ENCODE measurements around the gene HSD3B7.

The HSD3B7 gene

DNA sequence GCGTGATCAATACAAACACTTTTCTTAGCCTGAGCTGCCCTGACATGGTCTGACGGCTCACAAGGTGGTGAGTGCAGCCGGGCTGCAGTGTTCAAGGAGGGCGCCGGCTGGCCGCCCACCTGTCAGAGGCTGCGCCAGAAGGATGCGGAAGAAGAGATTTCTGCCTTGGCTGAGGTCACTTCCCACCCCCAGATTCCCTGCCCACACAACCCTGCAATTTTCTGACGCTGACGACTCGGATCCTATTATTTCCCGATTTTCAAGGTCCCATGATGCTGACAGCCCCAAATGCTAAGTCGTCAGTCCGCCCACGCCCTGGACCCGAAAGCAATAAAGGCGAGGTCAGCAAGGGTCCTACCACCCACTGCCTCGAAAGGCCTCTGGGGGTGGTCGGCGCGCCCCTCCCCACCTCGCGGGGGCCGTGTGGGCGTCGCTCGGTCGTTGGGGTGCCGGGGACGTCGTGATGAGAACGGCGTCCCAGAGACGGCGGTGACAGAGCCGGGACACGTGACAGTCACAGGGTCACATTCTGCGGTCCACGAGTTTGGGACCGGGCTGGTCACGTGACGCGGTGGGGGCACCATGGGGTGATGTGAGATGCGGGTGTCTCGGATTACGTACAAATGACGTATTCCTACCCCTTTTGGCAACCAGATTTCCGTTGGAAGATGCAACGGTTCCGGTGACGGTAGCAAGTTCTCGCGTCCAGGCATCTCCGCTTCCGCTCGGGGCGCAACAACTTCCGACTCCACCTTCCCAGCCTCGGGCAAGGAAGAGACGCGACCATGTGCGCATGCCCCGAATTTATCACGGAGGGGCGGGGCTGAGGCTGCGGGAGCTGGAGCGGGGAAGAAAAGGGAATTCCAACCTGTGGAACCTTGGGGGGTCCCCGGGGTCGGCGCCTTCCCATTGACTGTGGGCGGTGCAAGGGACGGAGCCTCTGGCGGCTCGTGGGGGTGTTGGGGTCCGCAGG, 48.0 kb downstream of the HSD3B7 start, which contains the start of gene STX4 (continued):
- TF ChIP-seq ZNF677 (tag by site-specific recombination; IDR thresholded peaks at IDR 0.05) (no peak), ZSCAN30 (tag by site-specific recombination; IDR thresholded peaks at IDR 0.05) (peak; percentile 88), ZNF529 (tag by site-specific recombination; IDR thresholded peaks at IDR 0.05; ENCODE audit: insufficient replicate concordance) (no peak), ZNF549 (tag by site-specific recombination; IDR thresholded peaks at IDR 0.05) (no peak), ZNF449 (tag by site-specific recombination; IDR thresholded peaks at IDR 0.05) (0 out of 2 replicates have a peak, but pooled peaks have one; percentile 23), RBAK (tag by site-specific recombination; IDR thresholded peaks at IDR 0.05) (no peak), ZNF658 (tag by site-specific recombination; IDR thresholded peaks at IDR 0.05) (no peak), ZBTB11 (tag by site-specific recombination; conservative IDR thresholded peaks at IDR 0.05; ENCODE audit: low read depth) (peak; percentile 98), ZNF843 (tag by site-specific recombination; IDR thresholded peaks at IDR 0.05) (peak; percentile 85), KLF16 (tag by site-specific recombination; IDR thresholded peaks at IDR 0.05) (peak; percentile 97), ZNF660 (tag by site-specific recombination; IDR thresholded peaks at IDR 0.05) (peak; percentile 82), ZNF776 (tag by site-specific recombination; IDR thresholded peaks at IDR 0.05; ENCODE audit: borderline replicate concordance) (no peak), ZFP37 (tag by site-specific recombination; IDR thresholded peaks at IDR 0.05) (no peak; the same call in 1 of the 2 replicates), TRIM28 (IDR thresholded peaks at IDR 0.05; ENCODE audit: borderline replicate concordance, low read length) (0 out of 2 replicates have a peak, but pooled peaks have one; percentile 21), ZSCAN16 (tag by site-specific recombination; IDR thresholded peaks at IDR 0.05) (no peak), SP3 (tag by site-specific recombination; IDR thresholded peaks at IDR 0.05) (peak; percentile 90), REST (tag by site-specific recombination; IDR thresholded peaks at IDR 0.05) (peak; percentile 52), BCL11B (tag by site-specific recombination; IDR thresholded peaks at IDR 0.05; ENCODE audit: low read depth) (peak; percentile 48; the same call in 1 of the 2 replicates)
- TF ChIP-seq, protein P1, sequence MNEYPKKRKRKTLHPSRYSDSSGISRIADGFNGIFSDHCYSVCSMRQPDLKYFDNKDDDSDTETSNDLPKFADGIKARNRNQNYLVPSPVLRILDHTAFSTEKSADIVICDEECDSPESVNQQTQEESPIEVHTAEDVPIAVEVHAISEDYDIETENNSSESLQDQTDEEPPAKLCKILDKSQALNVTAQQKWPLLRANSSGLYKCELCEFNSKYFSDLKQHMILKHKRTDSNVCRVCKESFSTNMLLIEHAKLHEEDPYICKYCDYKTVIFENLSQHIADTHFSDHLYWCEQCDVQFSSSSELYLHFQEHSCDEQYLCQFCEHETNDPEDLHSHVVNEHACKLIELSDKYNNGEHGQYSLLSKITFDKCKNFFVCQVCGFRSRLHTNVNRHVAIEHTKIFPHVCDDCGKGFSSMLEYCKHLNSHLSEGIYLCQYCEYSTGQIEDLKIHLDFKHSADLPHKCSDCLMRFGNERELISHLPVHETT (tag by site-specific recombination; IDR thresholded peaks at IDR 0.05), result peak; percentile 94
- TF ChIP-seq, protein P2, sequence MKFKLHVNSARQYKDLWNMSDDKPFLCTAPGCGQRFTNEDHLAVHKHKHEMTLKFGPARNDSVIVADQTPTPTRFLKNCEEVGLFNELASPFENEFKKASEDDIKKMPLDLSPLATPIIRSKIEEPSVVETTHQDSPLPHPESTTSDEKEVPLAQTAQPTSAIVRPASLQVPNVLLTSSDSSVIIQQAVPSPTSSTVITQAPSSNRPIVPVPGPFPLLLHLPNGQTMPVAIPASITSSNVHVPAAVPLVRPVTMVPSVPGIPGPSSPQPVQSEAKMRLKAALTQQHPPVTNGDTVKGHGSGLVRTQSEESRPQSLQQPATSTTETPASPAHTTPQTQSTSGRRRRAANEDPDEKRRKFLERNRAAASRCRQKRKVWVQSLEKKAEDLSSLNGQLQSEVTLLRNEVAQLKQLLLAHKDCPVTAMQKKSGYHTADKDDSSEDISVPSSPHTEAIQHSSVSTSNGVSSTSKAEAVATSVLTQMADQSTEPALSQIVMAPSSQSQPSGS (tag by site-specific recombination; IDR thresholded peaks at IDR 0.05; ENCODE audit: low read depth), result peak; percentile 98
- TF ChIP-seq, protein P3, sequence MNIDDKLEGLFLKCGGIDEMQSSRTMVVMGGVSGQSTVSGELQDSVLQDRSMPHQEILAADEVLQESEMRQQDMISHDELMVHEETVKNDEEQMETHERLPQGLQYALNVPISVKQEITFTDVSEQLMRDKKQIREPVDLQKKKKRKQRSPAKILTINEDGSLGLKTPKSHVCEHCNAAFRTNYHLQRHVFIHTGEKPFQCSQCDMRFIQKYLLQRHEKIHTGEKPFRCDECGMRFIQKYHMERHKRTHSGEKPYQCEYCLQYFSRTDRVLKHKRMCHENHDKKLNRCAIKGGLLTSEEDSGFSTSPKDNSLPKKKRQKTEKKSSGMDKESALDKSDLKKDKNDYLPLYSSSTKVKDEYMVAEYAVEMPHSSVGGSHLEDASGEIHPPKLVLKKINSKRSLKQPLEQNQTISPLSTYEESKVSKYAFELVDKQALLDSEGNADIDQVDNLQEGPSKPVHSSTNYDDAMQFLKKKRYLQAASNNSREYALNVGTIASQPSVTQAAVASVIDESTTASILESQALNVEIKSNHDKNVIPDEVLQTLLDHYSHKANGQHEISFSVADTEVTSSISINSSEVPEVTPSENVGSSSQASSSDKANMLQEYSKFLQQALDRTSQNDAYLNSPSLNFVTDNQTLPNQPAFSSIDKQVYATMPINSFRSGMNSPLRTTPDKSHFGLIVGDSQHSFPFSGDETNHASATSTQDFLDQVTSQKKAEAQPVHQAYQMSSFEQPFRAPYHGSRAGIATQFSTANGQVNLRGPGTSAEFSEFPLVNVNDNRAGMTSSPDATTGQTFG (tag by site-specific recombination; IDR thresholded peaks at IDR 0.05; ENCODE audit: borderline replicate concordance), result 0 out of 2 replicates have a peak, but pooled peaks have one; percentile 28
- TF ChIP-seq, protein P4, sequence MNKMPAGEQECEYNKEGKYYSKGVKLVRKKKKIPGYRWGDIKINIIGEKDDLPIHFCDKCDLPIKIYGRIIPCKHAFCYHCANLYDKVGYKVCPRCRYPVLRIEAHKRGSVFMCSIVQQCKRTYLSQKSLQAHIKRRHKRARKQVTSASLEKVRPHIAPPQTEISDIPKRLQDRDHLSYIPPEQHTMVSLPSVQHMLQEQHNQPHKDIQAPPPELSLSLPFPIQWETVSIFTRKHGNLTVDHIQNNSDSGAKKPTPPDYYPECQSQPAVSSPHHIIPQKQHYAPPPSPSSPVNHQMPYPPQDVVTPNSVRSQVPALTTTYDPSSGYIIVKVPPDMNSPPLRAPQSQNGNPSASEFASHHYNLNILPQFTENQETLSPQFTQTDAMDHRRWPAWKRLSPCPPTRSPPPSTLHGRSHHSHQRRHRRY (tag by site-specific recombination; IDR thresholded peaks at IDR 0.05), result 0 out of 2 replicates have a peak, but pooled peaks have one; percentile 27
